Left ventricle myocardium inferior (tissue), 1 donor: Measurements from ENCODE around the gene HYCC1. TPM values are rescaled to one million over a fixed set of nuclear protein-coding genes. Genes with fewer than 3 reads are reported as not detected.
A peak's percentile ranks its signal among the peaks of the same experiment; 100 is the strongest.

Experiments
- DNase-seq: peaks from one replicate; pipeline ENCODE4 v3.0.0-alpha.2; 2020
- H3K27ac ChIP-seq: fragments of 200-600 bp; replicated peaks from 2 replicates; pipeline ENCODE4 v1.8.0; 2021
- H3K27me3 ChIP-seq: fragments of 200-600 bp; 2 replicates; pipeline ENCODE4 v1.8.0; 2021; ENCODE audit warnings: low read depth
- H3K36me3 ChIP-seq: fragments of 200-600 bp; 2 replicates; pipeline ENCODE4 v1.8.0; 2021
- H3K4me1 ChIP-seq: fragments of 200-600 bp; 2 replicates; pipeline ENCODE4 v1.8.0; 2021
- H3K4me3 ChIP-seq: fragments of 200-600 bp; 2 replicates; pipeline ENCODE4 v1.8.0; 2021; ENCODE audit warnings: mild to moderate bottlenecking, moderate library complexity
- H3K9me3 ChIP-seq: fragments of 200-600 bp; replicated peaks from 2 replicates; pipeline ENCODE4 v1.8.0; 2021
- CTCF ChIP-seq: fragments of 200-600 bp; IDR thresholded peaks from 2 replicates; pipeline ENCODE4 v1.8.0; 2021; ENCODE audit warnings: antibody characterized with exemption, mild to moderate bottlenecking, borderline replicate concordance
- intact Hi-C: fragments of 100-400 bp; cut with micrococcal nuclease; formaldehyde crosslinking; loops from one replicate; pipeline ENCODE4 v1.11.0; 2022
- total RNA-seq: library from RNA; stranded (reverse); fragmentation: NEBNext Ultra II Directional; extraction: Animal tissue kit (Norgen Biotek cat#: 25700); gene quantifications from one replicate; pipeline ENCODE4 v1.2.1, GENCODE V29; 2021
- donor health status: DM: no; HTN: yes; CAD: no; lungs with severe emphysema.

The HYCC1 gene
- total RNA-seq, 1 donor from 2014 or later, result 34.8 TPM

GRCh38 chr7:23024454-23024853 is 10.5 kb upstream of the HYCC1 start:
- no peak overlapping the region for H3K27ac ChIP-seq

GRCh38 chr7:23022851-23023250 is 8.9 kb upstream of the HYCC1 start:
- peaks cover 25% of the 10 kb centered on the region for H3K4me1 ChIP-seq
- no peak for DNase-seq
- no peaks in the 10 kb centered on the region for H3K9me3 ChIP-seq
- H3K36me3 ChIP-seq, result no peaks in the 10 kb centered on the region
- H3K27ac ChIP-seq, result no peak overlapping the region
- TF ChIP-seq CTCF, result no peak
- no peaks in the 10 kb centered on the region for H3K27me3 ChIP-seq
- H3K4me3 ChIP-seq, result no peak overlapping the region
- intact Hi-C loops, result no loop called here

More at GRCh38 chr7:23024454-23024853, 10.5 kb upstream of the HYCC1 start:
- Histone ChIP-seq H3K4me1 (peaks cover 18% of the 10 kb centered on the region), H3K4me3 (no peak overlapping the region), H3K9me3 (no peaks in the 10 kb centered on the region), H3K36me3 (no peaks in the 10 kb centered on the region), H3K27me3 (no peaks in the 10 kb centered on the region)
- TF ChIP-seq CTCF, result no peak
- no peak for DNase-seq
- intact Hi-C loops, result no loop called here

- intact Hi-C loops, result no loop called here
- DNase-seq, result no peak
- Histone ChIP-seq H3K27me3 (no peaks in the 10 kb centered on the region), H3K27ac (peak overlapping the region; percentile 57), H3K4me3 (no peak overlapping the region), H3K36me3 (no peaks in the 10 kb centered on the region), H3K4me1 (peaks cover 25% of the 10 kb centered on the region), H3K9me3 (no peaks in the 10 kb centered on the region)
- no peak for TF ChIP-seq CTCF
These were observed 8.4 kb upstream of the HYCC1 start for GRCh38 chr7:23022258-23022769.

GRCh38 chr7:23021596-23021995 is 7.7 kb upstream of the HYCC1 start:
- peaks cover 25% of the 10 kb centered on the region for H3K4me1 ChIP-seq
- H3K27me3 ChIP-seq, result no peaks in the 10 kb centered on the region
- TF ChIP-seq CTCF, result no peak
- no peak for DNase-seq
- intact Hi-C loops, result no loop called here
- no peaks in the 10 kb centered on the region for H3K9me3 ChIP-seq
- H3K27ac ChIP-seq, result peak overlapping the region; percentile 57
- no peaks in the 10 kb centered on the region for H3K36me3 ChIP-seq
- no peak overlapping the region for H3K4me3 ChIP-seq

GRCh38 chr7:23020742-23021401 is 6.9 kb upstream of the HYCC1 start:
- H3K27ac ChIP-seq, result peak overlapping the region; percentile 57
- H3K27me3 ChIP-seq, result no peaks in the 10 kb centered on the region
- no peak for TF ChIP-seq CTCF
- intact Hi-C loops, result no loop called here
- H3K4me1 ChIP-seq, result peaks cover 25% of the 10 kb centered on the region
- no peaks in the 10 kb centered on the region for H3K9me3 ChIP-seq
- no peaks in the 10 kb centered on the region for H3K36me3 ChIP-seq
- peak; percentile 27 for DNase-seq
- H3K4me3 ChIP-seq, result no peak overlapping the region
